Large intestine (tissue), 3 donors: ENCODE results near the gene CLN5. TPM values are rescaled to one million over a fixed set of nuclear protein-coding genes. Genes with fewer than 3 reads are reported as not detected.
"Not testable (repeated sequence)": the region's sequence is repeated elsewhere in the genome, so short reads cannot be mapped to it uniquely, and the experiment has no call there.

Experiments used
- DNase-seq, 2 donors: peaks; one replicate each; pipeline versions ENCODE4 v3.0.0 to v3.0.0-alpha.2; 2013
- H3K27ac ChIP-seq: one replicate; pipeline ENCODE4 v1.5.1; 2013; ENCODE audit warnings: low read length
- H3K27me3 ChIP-seq: 2 replicates; pipeline ENCODE4 v1.6.1; 2013; ENCODE audit warnings: low read length; ENCODE audit not compliant: control insufficient read depth, insufficient read depth
- H3K36me3 ChIP-seq: 2 replicates; pipeline ENCODE4 v1.6.1; 2013; ENCODE audit warnings: low read length; ENCODE audit not compliant: control insufficient read depth, insufficient read depth
- H3K4me1 ChIP-seq: one replicate; pipeline ENCODE4 v1.6.1; 2013; ENCODE audit warnings: low read length; ENCODE audit not compliant: control insufficient read depth, insufficient read depth
- H3K4me3 ChIP-seq: one replicate; pipeline ENCODE4 v1.5.1; 2013; ENCODE audit warnings: low read length
- H3K9me3 ChIP-seq: one replicate; pipeline ENCODE4 v1.6.1; 2013; ENCODE audit warnings: mild to moderate bottlenecking, low read depth, low read length, moderate library complexity; ENCODE audit not compliant: control insufficient read depth
- WGBS: methylation state at CpG from one replicate; pipeline ENCODE4 v1.1.5; 2013; ENCODE audit warnings: low lambda C conversion rate; ENCODE audit not compliant: insufficient coverage; 5-methylcytosine and 5-hydroxymethylcytosine counted together
- polyA plus RNA-seq: library from polyadenylated mRNA; unstranded; fragments of 120-200 nt; gene quantifications from one replicate; pipeline ENCODE4 v1.2.1, GENCODE V29; 2013

Gene CLN5
- polyA plus RNA-seq, 1 donor, result 37.7 TPM

GRCh38 chr13:76993473-76993872 lies 1.6 kb downstream of the CLN5 start:
- WGBS, result 86% methylated on average over 2 of the region's 5 CpGs
- Histone ChIP-seq H3K27me3 (no peaks in the 10 kb centered on the region), H3K4me3 (no peak overlapping the region), H3K4me1 (peaks cover 5% of the 10 kb centered on the region), H3K36me3 (peaks cover 9% of the 10 kb centered on the region), H3K9me3 (no peaks in the 10 kb centered on the region), H3K27ac (no peak overlapping the region)
- DNase-seq, result no peak

DNA sequence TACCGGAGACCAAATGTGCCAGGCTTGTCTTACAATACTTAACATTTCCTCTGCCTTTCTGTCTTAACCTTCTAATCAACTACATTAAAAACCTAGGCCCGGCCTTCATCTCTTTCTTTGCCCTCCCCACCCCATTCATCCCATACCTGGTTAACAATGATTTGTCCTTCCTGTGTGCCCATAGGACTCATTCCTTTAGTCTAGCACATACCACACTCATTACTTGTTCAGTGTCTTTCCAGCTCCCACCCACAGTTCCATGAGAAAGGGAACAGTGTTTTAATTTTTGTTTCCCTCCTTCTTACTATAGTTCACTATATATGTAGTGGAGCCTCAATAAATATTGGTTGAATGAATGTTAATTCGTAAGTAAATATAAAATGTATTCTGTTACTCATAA lies 2.4 kb downstream of the CLN5 start:
- Histone ChIP-seq H3K4me3 (no peak overlapping the region), H3K36me3 (peaks cover 14% of the 10 kb centered on the region), H3K9me3 (no peaks in the 10 kb centered on the region), H3K4me1 (peaks cover 5% of the 10 kb centered on the region), H3K27me3 (no peaks in the 10 kb centered on the region), H3K27ac (no peak overlapping the region)
- no peak for DNase-seq
- 100% methylated on average over 2 of the region's 3 CpGs for WGBS

- DNase-seq, result no peak
- H3K4me1 ChIP-seq, result no peaks in the 10 kb centered on the region
- WGBS, result 67% methylated on average over 1 of the region's 1 CpG
- no peak overlapping the region for H3K4me3 ChIP-seq
- H3K27ac ChIP-seq, result no peak overlapping the region
- H3K9me3 ChIP-seq, result no peaks in the 10 kb centered on the region
- H3K27me3 ChIP-seq, result no peaks in the 10 kb centered on the region
- peaks cover 38% of the 10 kb centered on the region for H3K36me3 ChIP-seq
These were observed 8.6 kb downstream of the CLN5 start for GRCh38 chr13:77000475-77000874.

DNA sequence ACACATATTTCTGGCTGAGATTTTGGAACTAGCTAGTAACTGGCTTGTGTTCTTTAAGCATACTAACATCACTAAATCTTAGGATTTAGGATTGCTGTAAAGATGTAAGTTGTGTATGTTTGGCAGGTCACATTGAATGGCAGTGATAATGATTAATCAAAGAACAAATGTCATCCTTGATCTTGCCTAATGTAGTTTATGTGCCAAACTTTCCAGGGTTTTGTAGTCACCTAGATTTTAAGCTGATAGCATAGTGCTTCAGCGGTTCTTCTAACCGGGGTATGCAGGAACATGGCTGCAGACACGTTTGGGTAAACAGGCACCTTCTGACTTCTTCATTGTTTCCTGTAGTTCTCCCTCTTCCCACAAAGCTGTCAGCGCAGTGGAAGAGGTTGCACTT lies 9.7 kb downstream of the CLN5 start:
- Histone ChIP-seq H3K27ac (no peak overlapping the region), H3K27me3 (no peaks in the 10 kb centered on the region), H3K4me1 (no peaks in the 10 kb centered on the region), H3K9me3 (no peaks in the 10 kb centered on the region), H3K36me3 (peaks cover 34% of the 10 kb centered on the region), H3K4me3 (no peak overlapping the region)
- no CpG with 5 or more reads among the region's 4 CpGs for WGBS
- DNase-seq, result no peak

DNA sequence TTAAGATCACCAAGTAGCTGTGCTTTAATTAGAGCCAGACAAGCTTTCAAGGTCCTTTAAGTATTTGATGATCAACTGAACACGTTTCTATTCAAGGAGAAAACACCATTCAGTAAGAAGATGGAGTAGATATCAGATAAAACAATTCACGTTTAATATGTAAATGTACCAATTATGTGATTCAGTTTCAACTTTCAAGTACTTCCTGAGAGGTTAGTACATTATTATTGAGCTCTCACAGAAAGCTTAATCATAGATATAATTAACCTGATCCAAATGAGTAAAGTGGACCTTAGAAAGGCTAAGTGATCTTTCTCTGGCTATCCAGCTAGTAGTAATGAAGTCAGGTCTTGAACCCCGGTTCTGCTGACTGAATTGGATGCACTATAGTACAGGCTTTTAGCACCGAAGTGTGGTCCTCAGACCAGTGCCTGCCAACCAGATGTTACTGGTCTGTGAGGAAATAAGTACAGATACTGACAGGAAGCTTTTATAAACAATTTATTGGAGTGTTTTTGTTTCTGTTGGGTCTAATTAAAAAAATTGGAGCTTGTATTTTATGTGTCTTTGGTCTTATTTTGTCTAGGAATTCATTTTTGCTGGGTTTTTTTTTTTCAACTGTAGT lies 10.2 kb downstream of the CLN5 start:
- H3K27ac ChIP-seq, result no peak overlapping the region
- H3K27me3 ChIP-seq, result no peaks in the 10 kb centered on the region
- H3K36me3 ChIP-seq, result peaks cover 38% of the 10 kb centered on the region
- no peak overlapping the region for H3K4me3 ChIP-seq
- H3K4me1 ChIP-seq, result no peaks in the 10 kb centered on the region
- DNase-seq, result no peak
- no CpG with 5 or more reads among the region's 4 CpGs for WGBS
- H3K9me3 ChIP-seq, result no peaks in the 10 kb centered on the region

DNA sequence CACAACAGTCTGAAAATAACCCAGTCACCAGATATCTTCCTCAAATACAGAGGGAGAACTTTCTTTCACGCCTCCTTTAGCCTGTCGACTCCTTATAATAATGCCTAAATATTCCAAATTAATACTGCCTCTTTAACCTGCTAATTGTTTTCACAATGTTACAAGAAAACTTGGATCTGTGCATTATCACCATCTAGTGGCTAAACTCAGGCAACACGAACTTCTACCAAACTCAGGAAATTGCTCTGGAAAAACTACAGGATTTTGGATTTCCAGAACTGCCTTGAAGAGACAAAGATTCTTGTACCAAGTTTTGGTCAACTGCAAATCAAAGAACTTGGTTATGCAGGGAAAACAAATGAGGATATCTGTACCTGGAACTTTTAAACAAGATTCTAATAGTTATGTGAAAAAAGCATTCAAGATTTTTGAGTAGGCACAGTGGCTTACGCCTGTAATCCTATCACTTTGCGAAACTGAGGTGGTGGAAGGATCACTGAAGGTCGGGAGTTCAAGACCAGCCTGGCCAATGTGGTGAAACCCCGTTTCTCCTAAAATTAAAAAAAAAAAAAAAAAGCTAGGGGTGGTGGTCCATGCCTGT lies 10.8 kb downstream of the CLN5 start:
- Histone ChIP-seq H3K27me3 (no peaks in the 10 kb centered on the region), H3K4me1 (no peaks in the 10 kb centered on the region), H3K4me3 (no peak overlapping the region), H3K36me3 (peaks cover 43% of the 10 kb centered on the region), H3K27ac (no peak overlapping the region), H3K9me3 (no peaks in the 10 kb centered on the region)
- DNase-seq, result no peak
- 90% methylated on average over 2 of the region's 7 CpGs for WGBS

DNA sequence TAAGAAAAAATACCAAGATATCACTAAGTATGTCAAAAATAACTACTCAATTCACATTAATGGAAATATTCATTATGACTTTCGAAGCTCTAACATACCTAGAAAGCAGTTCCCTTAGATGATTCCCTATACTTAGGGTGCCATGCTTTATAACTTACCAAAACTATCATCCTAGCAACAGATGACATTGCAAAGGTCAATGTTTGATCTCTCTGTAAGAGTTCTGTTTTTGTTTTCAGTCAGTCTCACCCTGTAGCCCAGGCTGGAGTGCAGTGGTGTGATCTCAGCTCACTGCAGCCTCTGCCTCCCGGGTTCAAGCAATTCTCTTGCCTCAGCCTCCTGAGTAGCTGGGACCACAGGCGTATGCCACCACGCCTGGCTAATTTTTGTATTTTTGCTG lies 16.5 kb downstream of the CLN5 start:
- peaks cover 56% of the 10 kb centered on the region for H3K36me3 ChIP-seq
- WGBS, result 100% methylated on average over 1 of the region's 4 CpGs
- H3K9me3 ChIP-seq, H3K4me1 ChIP-seq, H3K27me3 ChIP-seq, H3K4me3 ChIP-seq, DNase-seq: not testable (repeated sequence)
- peak overlapping the region; percentile 24 for H3K27ac ChIP-seq

- Histone ChIP-seq H3K4me3 (no peak overlapping the region), H3K27me3 (no peaks in the 10 kb centered on the region), H3K4me1 (no peaks in the 10 kb centered on the region), H3K9me3 (no peaks in the 10 kb centered on the region), H3K27ac (peak overlapping the region; percentile 24), H3K36me3 (peaks cover 58% of the 10 kb centered on the region)
- 80% methylated on average over 1 of the region's 2 CpGs for WGBS
- DNase-seq, result peak in 1 of 2 donors; percentile 34
These were observed 17.1 kb downstream of the CLN5 start for GRCh38 chr13:77009011-77009410.

DNA sequence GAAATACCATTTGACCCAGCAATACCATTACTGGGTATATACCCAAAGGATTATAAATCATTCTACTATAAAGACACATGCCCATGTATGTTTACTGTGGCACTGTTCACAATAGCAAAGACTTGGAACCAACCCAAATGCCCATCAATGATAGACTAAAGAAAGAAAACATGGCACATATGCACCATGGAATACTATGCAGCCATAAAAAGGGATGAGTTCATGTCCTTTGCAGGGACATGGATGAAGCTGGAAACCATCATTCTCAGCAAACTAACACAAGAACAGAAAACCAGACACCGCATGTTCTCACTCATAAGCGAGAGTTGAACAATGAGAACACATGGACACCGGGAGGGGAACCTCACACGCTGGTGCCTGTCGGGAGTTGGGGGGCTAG lies 17.8 kb downstream of the CLN5 start:
- not testable (repeated sequence) for H3K4me3 ChIP-seq, H3K9me3 ChIP-seq, DNase-seq, H3K27me3 ChIP-seq, H3K27ac ChIP-seq, H3K4me1 ChIP-seq
- no CpG with 5 or more reads among the region's 5 CpGs for WGBS
- H3K36me3 ChIP-seq, result peaks cover 61% of the 10 kb centered on the region

GRCh38 chr13:77013853-77014542 lies 22.1 kb downstream of the CLN5 start:
- no peak for DNase-seq
- peaks cover 67% of the 10 kb centered on the region for H3K36me3 ChIP-seq
- no peaks in the 10 kb centered on the region for H3K4me1 ChIP-seq
- no peaks in the 10 kb centered on the region for H3K9me3 ChIP-seq
- WGBS, result no CpG with 5 or more reads among the region's 2 CpGs
- no peak overlapping the region for H3K4me3 ChIP-seq
- no peaks in the 10 kb centered on the region for H3K27me3 ChIP-seq
- H3K27ac ChIP-seq, result no peak overlapping the region
